Measurements from ENCODE around the gene RPRML.
"Not testable (repeated sequence)": the region's sequence is repeated elsewhere in the genome, so short reads cannot be mapped to it uniquely, and the experiment has no call there.

The RPRML gene

DNA sequence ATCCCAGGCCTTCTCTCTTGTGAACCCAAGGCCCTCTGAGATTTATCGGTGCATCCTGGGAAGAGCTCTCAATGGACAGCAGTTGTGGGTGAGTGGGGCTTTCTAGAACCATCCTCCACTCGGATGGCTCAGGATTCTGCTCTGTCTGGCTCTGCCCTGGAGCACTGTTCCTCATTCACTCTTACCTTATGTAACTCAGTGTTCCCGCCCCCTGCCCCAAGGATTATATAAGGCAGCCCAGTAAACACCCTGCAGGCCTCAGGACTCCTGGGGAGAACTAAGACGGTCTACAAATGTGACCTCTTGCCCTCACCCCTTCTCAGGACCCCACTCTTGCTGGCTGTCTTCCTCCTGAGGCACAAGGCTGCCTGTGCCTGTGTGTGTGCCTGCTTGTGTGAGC, 3.8 kb downstream of the RPRML start:
- no peak for FAIRE-seq

- FAIRE-seq = no peak
Measured at GRCh38 chr17:46974086-46974485, 5.0 kb downstream of the RPRML start.

DNA sequence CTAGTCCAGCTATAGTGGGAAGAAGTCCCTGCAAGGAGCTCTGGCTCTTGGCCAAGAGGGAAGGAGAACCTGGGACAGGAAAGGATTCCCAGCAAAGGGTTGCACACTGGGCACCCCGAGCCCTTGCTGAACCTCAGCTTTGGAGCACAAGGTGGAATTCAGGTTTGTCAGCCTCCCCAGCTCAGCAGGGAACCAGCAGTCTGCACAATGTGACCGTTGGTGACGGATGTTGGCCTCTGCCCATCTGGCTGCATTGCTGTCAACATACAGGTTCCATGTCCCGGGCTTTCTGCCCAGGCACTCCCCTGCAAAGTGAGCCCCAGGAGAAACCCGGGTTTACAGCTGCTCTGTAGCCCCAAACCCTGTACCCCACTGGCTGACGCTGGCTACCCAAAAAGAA, 6.7 kb downstream of the RPRML start:
- FAIRE-seq = no peak

- FAIRE-seq = no peak
Measured at GRCh38 chr17:46971647-46972300, 7.3 kb downstream of the RPRML start.

- FAIRE-seq = no peak
Measured at GRCh38 chr17:46968896-46969295, 10.2 kb downstream of the RPRML start.

DNA sequence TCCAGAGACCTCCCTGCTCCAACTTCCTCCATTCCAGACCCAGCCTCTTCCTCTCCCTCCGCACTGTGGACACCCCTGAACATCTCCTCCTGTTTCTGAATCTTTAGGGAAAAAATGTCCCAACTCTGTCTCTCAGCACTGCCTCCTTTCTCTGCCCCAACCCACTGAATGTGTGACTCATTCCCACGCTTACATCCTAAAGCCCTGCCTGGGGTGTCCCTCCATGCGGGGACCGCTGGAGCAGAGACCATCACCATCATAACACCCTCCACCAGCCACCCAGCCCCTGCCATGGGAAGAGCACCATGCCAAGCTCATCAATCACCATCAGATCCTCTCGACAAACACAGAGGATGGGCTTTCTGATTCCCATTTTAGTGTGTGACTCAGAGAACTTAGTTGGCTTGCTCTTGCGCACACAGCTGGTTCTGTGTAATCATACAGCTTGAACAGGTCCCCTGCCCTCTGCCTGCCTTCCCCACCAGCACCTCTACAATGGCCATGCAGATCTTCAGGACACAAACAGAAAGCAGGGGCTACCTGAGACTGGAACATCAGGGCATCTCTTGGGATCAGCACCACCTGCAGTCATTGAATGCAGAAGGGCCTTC, 10.7 kb downstream of the RPRML start:
- no peak for FAIRE-seq

- FAIRE-seq = no peak
Measured at GRCh38 chr17:46964315-46965265, 14.5 kb downstream of the RPRML start.

DNA sequence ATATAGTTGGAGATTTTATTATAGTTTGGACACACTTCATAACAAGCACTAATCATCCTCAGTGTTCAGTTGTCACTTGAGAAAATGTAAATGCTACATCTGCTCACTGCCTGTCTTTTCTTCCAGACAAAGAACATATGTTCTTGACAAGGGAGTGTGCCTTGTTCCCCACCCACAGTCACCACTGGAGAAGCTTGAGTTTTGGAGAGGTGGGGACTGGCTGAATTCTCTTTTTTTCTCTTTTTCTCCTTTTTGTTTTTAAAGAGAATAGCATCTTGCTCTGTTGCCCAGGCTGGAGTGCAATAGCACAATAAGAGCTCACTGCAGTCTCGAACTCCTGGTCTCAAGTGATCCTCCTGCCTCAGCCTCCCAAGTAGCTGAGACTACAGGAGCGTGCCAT, 15.5 kb downstream of the RPRML start:
- FAIRE-seq = no peak

DNA sequence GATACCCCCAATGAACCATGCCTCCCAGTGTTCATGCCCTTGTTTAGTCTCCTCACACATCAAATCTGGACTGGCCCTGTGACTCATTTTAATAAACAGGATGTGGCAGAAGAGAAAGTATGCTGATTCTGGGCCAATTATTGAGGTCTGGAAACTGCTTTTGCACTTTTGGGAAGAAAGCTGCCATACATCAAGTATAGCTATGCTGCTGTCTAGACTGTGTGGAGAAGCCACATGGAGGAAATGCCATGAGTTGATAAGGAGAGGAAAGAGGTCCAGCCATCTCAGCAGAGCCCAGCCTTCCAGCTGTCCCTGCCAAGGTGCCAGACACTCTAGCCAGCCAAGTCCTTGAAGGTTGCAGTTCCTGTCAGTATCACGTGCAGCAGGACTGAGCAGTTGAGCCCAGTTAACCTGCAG, 16.7 kb downstream of the RPRML start:
- no peak for FAIRE-seq

DNA sequence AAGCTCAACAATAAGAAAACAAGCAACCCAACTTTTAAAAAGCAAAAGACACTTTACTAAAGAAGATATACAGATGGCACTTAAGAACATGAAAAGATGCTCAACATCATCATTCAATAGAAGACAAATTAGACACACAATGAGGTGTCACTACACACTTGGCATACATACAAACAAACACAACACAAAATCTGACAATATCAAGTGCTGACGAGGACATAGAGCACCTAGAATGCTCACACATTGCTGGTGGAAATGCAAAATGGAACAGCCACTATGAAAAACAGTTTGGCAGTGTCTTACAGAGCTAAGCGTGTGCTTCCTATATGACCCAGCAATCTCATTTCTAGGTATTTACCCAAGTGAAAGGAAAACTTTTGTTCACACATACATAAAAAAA, 18.9 kb downstream of the RPRML start:
- FAIRE-seq = no peak

DNA sequence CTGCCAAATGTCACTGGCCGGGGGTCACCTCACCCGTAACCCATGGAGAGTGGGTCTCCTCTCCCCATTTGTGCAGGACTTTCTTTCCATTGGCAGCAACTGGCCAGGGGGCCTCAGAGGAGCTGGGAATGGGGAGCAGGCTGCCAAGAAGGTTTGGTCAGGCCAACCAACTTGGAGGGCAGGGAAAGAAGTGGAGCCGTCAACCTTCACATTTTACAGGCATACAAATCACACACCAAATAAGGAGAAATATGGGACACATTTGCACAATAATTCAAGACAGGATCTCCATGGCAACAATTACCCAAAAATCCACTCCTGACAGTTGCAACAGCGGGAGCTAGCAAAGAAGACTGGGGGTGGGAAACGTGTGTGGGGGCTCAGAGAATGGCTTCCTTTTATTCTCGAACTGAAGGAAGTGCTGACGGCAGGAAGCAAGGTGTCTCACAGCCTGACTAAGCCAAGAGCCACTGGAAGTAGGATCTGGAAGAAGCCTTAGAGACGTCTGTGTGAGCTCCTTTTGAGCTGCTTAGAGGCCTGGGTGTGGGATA, 20.9 kb downstream of the RPRML start:
- FAIRE-seq = no peak

DNA sequence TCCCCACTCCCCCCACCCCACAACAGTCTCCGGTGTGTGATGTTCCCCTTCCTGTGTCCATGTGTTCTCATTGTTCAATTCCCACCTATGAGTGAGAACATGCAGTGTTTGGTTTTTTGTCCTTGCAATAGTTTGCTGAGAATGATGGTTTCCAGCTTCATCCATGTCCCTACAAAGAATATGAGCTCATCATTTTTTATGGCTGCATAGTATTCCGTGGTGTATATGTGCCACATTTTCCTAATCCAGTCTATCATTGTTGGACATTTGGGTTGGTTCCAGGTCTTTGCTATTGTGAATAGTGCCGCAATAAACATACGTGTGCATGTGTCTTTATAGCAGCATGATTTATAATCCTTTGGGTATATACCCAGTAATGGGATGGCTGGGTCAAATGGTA, 25.9 kb downstream of the RPRML start:
- not testable (repeated sequence) for FAIRE-seq

DNA sequence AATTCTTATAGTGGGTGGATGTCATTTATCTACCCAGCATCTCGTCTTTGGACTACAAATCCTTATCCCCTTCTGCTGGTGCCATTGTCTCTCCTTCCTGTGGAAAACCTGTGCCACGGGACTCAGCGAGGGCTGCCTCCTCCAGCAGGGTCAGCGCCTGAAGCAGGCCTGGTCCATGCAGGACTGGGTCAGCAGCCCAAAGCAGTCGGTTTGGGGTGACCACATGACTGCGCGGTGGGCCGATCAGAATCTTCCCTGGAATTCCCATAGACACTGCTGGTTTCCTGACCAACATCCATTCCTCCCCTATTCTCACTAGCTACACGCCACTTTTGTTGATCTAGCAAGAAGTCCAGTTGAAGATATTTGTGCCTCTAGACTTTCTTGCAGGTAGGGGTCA, 26.9 kb downstream of the RPRML start:
- FAIRE-seq = no peak

GRCh38 chr17:46951706-46952105, 27.3 kb downstream of the RPRML start:
- FAIRE-seq = no peak

DNA sequence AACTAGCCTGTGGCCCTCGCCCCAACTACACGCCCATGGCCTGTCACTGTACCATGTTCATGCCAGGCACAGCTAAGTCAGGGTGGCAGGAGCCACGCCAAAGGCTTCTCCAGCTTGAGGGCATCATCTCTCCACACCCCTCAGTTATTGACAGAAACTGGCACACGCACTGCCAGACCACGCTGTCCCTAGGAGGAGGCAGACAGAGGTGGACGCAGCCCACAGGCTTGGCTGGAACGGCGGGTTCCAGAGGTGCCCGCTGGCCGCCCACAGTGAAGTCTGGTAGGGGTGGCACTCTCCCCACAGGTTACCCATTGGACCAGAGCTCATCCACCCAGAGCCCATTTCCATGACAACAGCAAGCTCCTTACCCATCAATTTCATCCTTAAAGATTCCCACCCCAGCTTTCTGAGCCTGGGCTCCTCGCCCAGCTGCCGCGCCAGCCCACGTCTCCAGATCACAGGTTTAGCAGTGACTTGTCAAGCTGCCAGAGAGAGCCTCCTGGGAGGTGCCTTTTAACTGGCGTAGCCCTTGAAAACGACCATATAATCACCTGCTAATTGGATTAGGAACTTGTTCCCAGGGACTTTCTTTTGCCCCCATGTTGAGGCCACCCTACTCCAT, 27.9 kb downstream of the RPRML start:
- FAIRE-seq = no peak

- FAIRE-seq = no peak
Measured at GRCh38 chr17:46950342-46950996, 28.6 kb downstream of the RPRML start.

GRCh38 chr17:46949291-46950174, 29.5 kb downstream of the RPRML start:
- FAIRE-seq = no peak

DNA sequence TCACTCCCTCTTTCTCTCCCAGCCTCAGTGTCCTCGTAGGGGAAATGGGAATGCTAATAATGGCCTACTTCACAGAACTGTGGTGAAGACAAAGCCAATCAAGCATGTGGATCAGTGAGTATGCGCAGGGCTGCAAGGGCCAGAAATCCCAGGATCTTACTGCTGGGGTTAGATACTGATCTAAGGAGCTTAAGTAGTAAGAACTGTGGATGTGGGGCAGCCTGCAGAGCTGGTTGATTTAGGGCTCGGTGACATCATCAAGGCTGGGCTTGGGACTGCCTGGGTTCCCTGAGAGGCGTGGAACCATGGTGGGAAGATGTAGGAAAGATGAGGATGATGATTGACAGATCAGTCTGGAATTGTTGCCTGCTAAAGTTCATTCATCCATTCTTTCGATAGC, 30.5 kb downstream of the RPRML start:
- no peak for FAIRE-seq

DNA sequence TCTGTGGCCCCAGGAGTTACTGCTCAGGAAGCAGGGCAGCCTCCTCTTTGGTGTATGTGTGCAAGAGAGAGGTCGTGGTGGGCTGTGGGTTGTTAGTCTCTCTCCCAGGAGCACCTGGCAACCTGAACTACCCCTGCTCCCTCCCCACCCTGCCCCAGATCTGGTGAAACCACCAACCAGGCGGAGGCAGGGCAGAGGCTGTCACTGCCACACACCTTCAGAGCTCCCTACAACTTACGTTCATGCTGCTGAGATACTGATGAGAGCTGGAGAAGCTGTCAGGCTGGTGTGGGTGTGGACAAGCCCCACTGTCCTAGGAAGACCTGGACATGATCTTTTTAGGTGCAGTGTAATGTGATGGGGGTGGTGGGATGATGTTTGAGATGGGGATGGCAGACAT, 31.8 kb downstream of the RPRML start:
- no peak for FAIRE-seq

- no peak for FAIRE-seq
Measured at GRCh38 chr17:46944931-46945330, 34.1 kb downstream of the RPRML start.

Data from islet of Langerhans (tissue), 1 donor.